Retinal pigment epithelial cell (primary cell): ENCODE measurements around the gene SSU72.
"Not testable (repeated sequence)": the region's sequence is repeated elsewhere in the genome, so short reads cannot be mapped to it uniquely, and the experiment has no call there.

Experiments used
- DNase-seq: peaks from one replicate; pipeline ENCODE4 v3.0.0-alpha.2; 2010; ENCODE audit warnings: low read depth
- H3K4me3 ChIP-seq: 2 replicates; pipeline ENCODE4 v1.5.1; 2011; ENCODE audit warnings: mild to moderate bottlenecking, low read length, control low read depth, moderate library complexity
- CTCF ChIP-seq: conservative IDR thresholded peaks from 2 replicates; pipeline ENCODE4 v1.5.1; 2011; ENCODE audit warnings: low read depth, low read length, control low read depth, inconsistent platforms

Gene SSU72

GRCh38 chr1:1528301-1529267 is 46.1 kb downstream of the SSU72 start:
- no peak for TF ChIP-seq CTCF
- no peak for DNase-seq
- no peak overlapping the region for H3K4me3 ChIP-seq

- H3K4me3 ChIP-seq: no peak overlapping the region
- no peak for DNase-seq
- no peak for TF ChIP-seq CTCF
These were observed 47.4 kb downstream of the SSU72 start for GRCh38 chr1:1527092-1527816.

- DNase-seq, H3K4me3 ChIP-seq: not testable (repeated sequence)
These were observed 48.2 kb downstream of the SSU72 start for GRCh38 chr1:1526476-1526875.

- not testable (repeated sequence) for DNase-seq, H3K4me3 ChIP-seq
These were observed 49.8 kb downstream of the SSU72 start for GRCh38 chr1:1524750-1525383.

GRCh38 chr1:1523651-1524050 is 51.0 kb downstream of the SSU72 start:
- DNase-seq, H3K4me3 ChIP-seq: not testable (repeated sequence)

- not testable (repeated sequence) for DNase-seq, H3K4me3 ChIP-seq
These were observed 51.4 kb downstream of the SSU72 start for GRCh38 chr1:1523226-1523625.

GRCh38 chr1:1522536-1522935 is 52.1 kb downstream of the SSU72 start:
- DNase-seq, H3K4me3 ChIP-seq: not testable (repeated sequence)

GRCh38 chr1:1521331-1521730 is 53.3 kb downstream of the SSU72 start:
- no peak overlapping the region for H3K4me3 ChIP-seq
- no peak for TF ChIP-seq CTCF
- no peak for DNase-seq

GRCh38 chr1:1519805-1520505 is 54.7 kb downstream of the SSU72 start:
- H3K4me3 ChIP-seq, DNase-seq: not testable (repeated sequence)

- not testable (repeated sequence) for H3K4me3 ChIP-seq, DNase-seq
These were observed 56.0 kb downstream of the SSU72 start for GRCh38 chr1:1518621-1519007.
